CD14-positive monocyte (primary cell): Measurements from ENCODE around the gene WNT7A. TPM values are rescaled to one million over a fixed set of nuclear protein-coding genes. Genes with fewer than 3 reads are reported as not detected.

ENCODE experiments used
- DNase-seq, 3 donors: peaks; one replicate each; pipeline ENCODE4 v3.0.0-alpha.2; 2011 to 2022
- H2AFZ ChIP-seq: 2 replicates; pipeline ENCODE4 v1.6.0; 2012; ENCODE audit warnings: mild to moderate bottlenecking, low read depth, low read length, inconsistent platforms; ENCODE audit not compliant: insufficient read depth, poor library complexity, severe bottlenecking
- H3K27ac ChIP-seq, 2 donors: 1 replicate in 1 of 2; 2 replicates in 1 of 2; pipeline ENCODE4 v1.5.1; 2012 to 2013; ENCODE audit warnings: low read length in 2 of 2, control low read depth in 1 of 2, inconsistent platforms in 1 of 2, low read depth in 1 of 2, mild to moderate bottlenecking in 1 of 2
- H3K27me3 ChIP-seq, 2 donors: one replicate each; pipeline versions ENCODE4 v1.6.0 to v1.6.1; 2011 to 2013; ENCODE audit warnings: low read length in 2 of 2; ENCODE audit not compliant: control insufficient read depth in 2 of 2, insufficient read depth in 2 of 2
- H3K36me3 ChIP-seq, 2 donors: replicated peaks in 1 of 2; 1 replicate in 1 of 2; 2 replicates in 1 of 2; pipeline versions ENCODE4 v1.5.1 to v1.6.1; 2012 to 2013; ENCODE audit warnings: low read length in 2 of 2, control low read depth in 1 of 2, inconsistent platforms in 1 of 2, mild to moderate bottlenecking in 1 of 2; ENCODE audit not compliant: insufficient read depth in 2 of 2, control insufficient read depth in 1 of 2
- H3K4me1 ChIP-seq, 2 donors: 1 replicate in 1 of 2; 2 replicates in 1 of 2; pipeline versions ENCODE4 v1.5.1 to v1.6.1; 2012 to 2013; ENCODE audit warnings: low read length in 2 of 2, control low read depth in 1 of 2, inconsistent platforms in 1 of 2, mild to moderate bottlenecking in 1 of 2, moderate library complexity in 1 of 2; ENCODE audit not compliant: insufficient read depth in 2 of 2, control insufficient read depth in 1 of 2
- H3K4me2 ChIP-seq: replicated peaks from 2 replicates; pipeline ENCODE3; 2012; ENCODE audit warnings: low read length, moderate library complexity, mild to moderate bottlenecking; ENCODE audit not compliant: poor library complexity, severe bottlenecking; ENCODE audit errors: extremely low read depth
- H3K4me3 ChIP-seq, 3 experiments: fragments of 200-600 bp in 1 of 3; sonication (generic) in 1 of 3; replicated peaks in 1 of 3; 1 replicate in 2 of 3; 2 replicates in 1 of 3; pipeline ENCODE4 v1.5.1; 2011 to 2013; ENCODE audit warnings: low read length in 3 of 3, mild to moderate bottlenecking in 3 of 3, control low read depth in 2 of 3, low read depth in 2 of 3, inconsistent platforms in 1 of 3, moderate library complexity in 1 of 3
- H3K79me2 ChIP-seq: 2 replicates; pipeline ENCODE4 v1.6.0; 2012; ENCODE audit warnings: mild to moderate bottlenecking, control low read depth, inconsistent platforms, low read length, moderate library complexity; ENCODE audit not compliant: insufficient read depth
- H3K9ac ChIP-seq: 2 replicates; pipeline ENCODE4 v1.6.0; 2017; ENCODE audit warnings: low read length, mild to moderate bottlenecking; ENCODE audit not compliant: insufficient read depth, poor library complexity, severe bottlenecking
- H3K9me3 ChIP-seq, 2 donors: replicated peaks in 1 of 2; 1 replicate in 1 of 2; 2 replicates in 1 of 2; pipeline versions ENCODE4 v1.5.1 to v1.6.1; 2012 to 2013; ENCODE audit warnings: low read length in 2 of 2, control low read depth in 1 of 2; ENCODE audit not compliant: control insufficient read depth in 1 of 2, insufficient read depth in 1 of 2
- H4K20me1 ChIP-seq: 2 replicates; pipeline ENCODE4 v1.6.0; 2012; ENCODE audit warnings: mild to moderate bottlenecking, low read length, control low read depth, moderate library complexity; ENCODE audit not compliant: insufficient read depth
- H3K27ac Mint-ChIP-seq, 7 donors: one replicate each; pipeline ENCODE4 v1.8.0; 2020; ENCODE audit warnings: mild to moderate bottlenecking in 7 of 7, mixed read lengths in 7 of 7, moderate library complexity in 6 of 7, inconsistent platforms in 2 of 7
- H3K27me3 Mint-ChIP-seq, 3 donors: one replicate each; pipeline ENCODE4 v1.8.0; 2021 to 2022; ENCODE audit warnings: low read depth in 3 of 3, mild to moderate bottlenecking in 3 of 3, mixed read lengths in 3 of 3, moderate library complexity in 3 of 3, inconsistent platforms in 1 of 3
- H3K36me3 Mint-ChIP-seq, 2 donors: one replicate each; pipeline ENCODE4 v1.8.0; 2020; ENCODE audit warnings: mixed read lengths in 2 of 2, inconsistent platforms in 1 of 2, mild to moderate bottlenecking in 1 of 2
- H3K4me1 Mint-ChIP-seq: one replicate; pipeline ENCODE4 v1.8.0; 2020; ENCODE audit warnings: mild to moderate bottlenecking, mixed read lengths
- H3K4me3 Mint-ChIP-seq, 2 donors: one replicate each; pipeline ENCODE4 v1.8.0; 2020; ENCODE audit warnings: mild to moderate bottlenecking in 2 of 2, mixed read lengths in 2 of 2, moderate library complexity in 1 of 2
- H3K9me3 Mint-ChIP-seq, 7 donors: one replicate each; pipeline ENCODE4 v1.8.0; 2020 to 2022; ENCODE audit warnings: mixed read lengths in 7 of 7, mild to moderate bottlenecking in 6 of 7, moderate library complexity in 6 of 7, inconsistent platforms in 2 of 7
- WGBS: methylation state at CpG from one replicate; pipeline ENCODE4 v1.1.5; 2013; ENCODE audit warnings: missing lambda C conversion rate; ENCODE audit not compliant: insufficient coverage; 5-methylcytosine and 5-hydroxymethylcytosine counted together
- intact Hi-C, 2 donors: fragments of 100-400 bp; cut with micrococcal nuclease; formaldehyde crosslinking; loops; one replicate each; pipeline versions ENCODE4 v1.15.0 to v1.15.1; 2023
- polyA plus RNA-seq, 3 donors: library from polyadenylated mRNA; depleted of rRNA in 1 of 3; unstranded in 2 of 3; stranded (reverse) in 1 of 3; fragments of 300-500 nt in 2 of 3; fragments of >200 nt in 1 of 3; fragmentation: Illumina TruSeq in 2 of 3; gene quantifications; 1 replicate in 2 of 3; 2 replicates in 1 of 3; pipeline ENCODE4 v1.2.3, GENCODE V29; 2012 to 2021
- TF ChIP-seq, protein P1 (sequence below): fragments of 200-600 bp; IDR thresholded peaks from one replicate; pipeline ENCODE4 v1.8.0; 2022; ENCODE audit warnings: antibody characterized with exemption, mild to moderate bottlenecking

Gene WNT7A
- polyA plus RNA-seq, 3 donors = not detected

DNA sequence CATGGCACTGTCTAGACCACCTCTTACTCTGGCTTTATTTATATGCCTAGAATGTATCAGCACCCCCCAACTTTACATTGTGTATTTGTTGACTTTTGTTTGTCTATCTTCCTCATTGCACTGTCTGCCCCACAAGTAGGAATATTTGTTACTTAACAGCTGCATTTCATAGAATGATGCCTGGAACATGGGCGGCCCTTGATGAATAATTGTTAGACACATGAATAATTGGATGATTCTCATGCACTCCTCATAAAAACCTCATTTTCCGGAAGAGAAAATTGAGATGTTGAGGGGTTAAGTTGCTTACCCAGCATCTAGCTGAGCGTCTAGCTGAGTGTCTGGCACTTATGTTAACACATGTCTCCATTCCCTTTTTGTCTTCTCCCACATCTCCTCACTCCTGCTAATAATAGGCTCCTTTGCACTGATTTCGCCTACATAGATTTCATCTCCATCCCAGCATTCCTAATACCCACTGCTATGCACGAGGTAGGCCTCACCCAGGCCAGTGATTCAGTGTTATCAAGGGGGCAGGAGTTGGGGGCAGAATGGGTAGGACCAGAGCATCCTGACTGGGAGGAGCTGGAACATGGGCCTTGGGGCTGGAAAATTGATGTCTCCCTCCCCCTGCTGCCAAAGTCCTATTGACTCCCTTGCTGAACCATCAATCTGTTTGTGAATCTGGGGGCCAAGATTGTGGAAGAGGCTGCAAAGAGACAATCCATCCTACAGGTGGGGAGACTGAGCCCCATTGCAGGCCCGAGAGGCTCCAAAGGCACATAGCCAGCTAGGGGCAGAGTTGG, 7.8 kb upstream of the WNT7A start:
- TF ChIP-seq, protein P1, sequence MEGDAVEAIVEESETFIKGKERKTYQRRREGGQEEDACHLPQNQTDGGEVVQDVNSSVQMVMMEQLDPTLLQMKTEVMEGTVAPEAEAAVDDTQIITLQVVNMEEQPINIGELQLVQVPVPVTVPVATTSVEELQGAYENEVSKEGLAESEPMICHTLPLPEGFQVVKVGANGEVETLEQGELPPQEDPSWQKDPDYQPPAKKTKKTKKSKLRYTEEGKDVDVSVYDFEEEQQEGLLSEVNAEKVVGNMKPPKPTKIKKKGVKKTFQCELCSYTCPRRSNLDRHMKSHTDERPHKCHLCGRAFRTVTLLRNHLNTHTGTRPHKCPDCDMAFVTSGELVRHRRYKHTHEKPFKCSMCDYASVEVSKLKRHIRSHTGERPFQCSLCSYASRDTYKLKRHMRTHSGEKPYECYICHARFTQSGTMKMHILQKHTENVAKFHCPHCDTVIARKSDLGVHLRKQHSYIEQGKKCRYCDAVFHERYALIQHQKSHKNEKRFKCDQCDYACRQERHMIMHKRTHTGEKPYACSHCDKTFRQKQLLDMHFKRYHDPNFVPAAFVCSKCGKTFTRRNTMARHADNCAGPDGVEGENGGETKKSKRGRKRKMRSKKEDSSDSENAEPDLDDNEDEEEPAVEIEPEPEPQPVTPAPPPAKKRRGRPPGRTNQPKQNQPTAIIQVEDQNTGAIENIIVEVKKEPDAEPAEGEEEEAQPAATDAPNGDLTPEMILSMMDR = no peak
- no peak overlapping the region for H3K9ac ChIP-seq
- H3K36me3 ChIP-seq = no peaks in the 10 kb centered on the region
- Mint-ChIP-seq H3K9me3 (peaks cover 0 to 8% (median 3%) of the 10 kb centered on the region in 7 donors), H3K4me1 (no peaks in the 10 kb centered on the region), H3K27ac (no peak overlapping the region), H3K4me3 (no peak overlapping the region), H3K36me3 (no peaks in the 10 kb centered on the region), H3K27me3 (peaks cover 14 to 26% (median 24%) of the 10 kb centered on the region in 3 donors)
- H3K79me2 ChIP-seq = no peaks in the 10 kb centered on the region
- no CpG with 5 or more reads among the region's 6 CpGs for WGBS
- H4K20me1 ChIP-seq = no peaks in the 10 kb centered on the region
- no peak for DNase-seq
- no peaks in the 10 kb centered on the region for H3K9me3 ChIP-seq
- intact Hi-C loops = no loop called here
- H3K27me3 ChIP-seq = peaks cover 2 to 9% of the 10 kb centered on the region in 2 donors
- no peak overlapping the region for H3K4me2 ChIP-seq
- H2AFZ ChIP-seq = no peak overlapping the region
- H3K4me3 ChIP-seq = no peak overlapping the region
- no peak overlapping the region for H3K27ac ChIP-seq
- no peaks in the 10 kb centered on the region for H3K4me1 ChIP-seq

DNA sequence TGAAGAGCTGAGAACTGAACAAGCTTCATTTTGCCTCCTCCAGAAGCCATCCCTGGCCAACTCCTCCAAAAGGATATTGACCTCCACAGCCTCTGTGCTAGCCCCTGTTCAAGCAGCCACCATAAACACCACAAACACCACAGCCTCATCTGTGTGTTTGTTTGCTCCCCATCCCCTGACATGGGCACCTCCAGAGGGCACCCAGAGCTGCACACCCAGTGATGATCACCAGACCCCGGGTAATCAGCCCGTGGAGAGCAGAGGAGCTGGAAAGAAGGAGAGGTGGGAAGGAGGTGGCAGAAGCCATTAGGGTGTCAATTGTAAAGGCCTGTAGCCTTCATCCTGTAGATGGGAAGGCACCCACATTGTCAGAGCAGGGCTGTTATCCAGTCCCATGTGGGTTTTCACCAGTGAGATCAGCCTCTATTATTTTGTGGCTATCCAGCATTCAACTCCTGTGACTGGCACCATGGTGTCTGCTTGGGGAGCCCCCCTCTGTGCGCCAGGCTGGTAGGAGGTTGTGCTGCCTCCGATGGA, 6.8 kb upstream of the WNT7A start:
- peaks cover 0 to 7% of the 10 kb centered on the region in 2 donors for H3K9me3 ChIP-seq
- H4K20me1 ChIP-seq = no peaks in the 10 kb centered on the region
- H3K9me3 Mint-ChIP-seq = peaks cover 0 to 4% (median 1%) of the 10 kb centered on the region in 7 donors
- 76% methylated on average over 2 of the region's 4 CpGs for WGBS
- H3K4me3 ChIP-seq = no peak overlapping the region
- DNase-seq = no peak
- H3K4me1 Mint-ChIP-seq = no peaks in the 10 kb centered on the region
- no peak overlapping the region for H3K4me2 ChIP-seq
- H3K4me3 Mint-ChIP-seq = no peak overlapping the region
- H3K36me3 Mint-ChIP-seq = no peaks in the 10 kb centered on the region
- no peak overlapping the region for H2AFZ ChIP-seq
- H3K27me3 Mint-ChIP-seq = peaks cover 23 to 35% (median 34%) of the 10 kb centered on the region in 3 donors
- no peak overlapping the region for H3K9ac ChIP-seq
- H3K79me2 ChIP-seq = no peaks in the 10 kb centered on the region
- no peaks in the 10 kb centered on the region for H3K4me1 ChIP-seq
- H3K27ac Mint-ChIP-seq = no peak overlapping the region
- peaks cover 4 to 16% of the 10 kb centered on the region in 2 donors for H3K27me3 ChIP-seq
- no peak overlapping the region for H3K27ac ChIP-seq
- TF ChIP-seq, protein P1 = no peak
- intact Hi-C loops = no loop called here
- no peaks in the 10 kb centered on the region for H3K36me3 ChIP-seq
